Natural killer cell (primary cell): ENCODE data around the gene CD300C. TPM values are rescaled to one million over a fixed set of nuclear protein-coding genes. Genes with fewer than 3 reads are reported as not detected.
"Not testable (repeated sequence)": the region's sequence is repeated elsewhere in the genome, so short reads cannot be mapped to it uniquely, and the experiment has no call there.

Experiments used
- ATAC-seq, 3 donors: fragments of 150-1000 bp in 2 of 3; fragments of 200-7000 bp in 1 of 3; cut with Tn5 transposase; 1 replicate in 1 of 3; 2 replicates in 2 of 3; pipeline ENCODE4 v1.10.0; 2021; ENCODE audit warnings: mild to moderate bottlenecking in 2 of 3, moderate library complexity in 2 of 3
- DNase-seq, 2 donors: peaks; one replicate each; pipeline versions ENCODE4 v3.0.0 to v3.0.0-alpha.2; 2013 to 2021; ENCODE audit warnings: mixed read lengths in 1 of 2
- H3K27ac ChIP-seq: one replicate; pipeline ENCODE4 v1.5.1; 2013; ENCODE audit warnings: mild to moderate bottlenecking, low read length
- H3K27me3 ChIP-seq: one replicate; pipeline ENCODE4 v1.6.1; 2013; ENCODE audit warnings: low read length; ENCODE audit not compliant: control insufficient read depth, insufficient read depth
- H3K36me3 ChIP-seq: one replicate; pipeline ENCODE4 v1.6.1; 2013; ENCODE audit warnings: low read length; ENCODE audit not compliant: control insufficient read depth, insufficient read depth
- H3K4me1 ChIP-seq: one replicate; pipeline ENCODE4 v1.6.1; 2013; ENCODE audit warnings: low read length; ENCODE audit not compliant: control insufficient read depth, insufficient read depth
- H3K4me3 ChIP-seq: one replicate; pipeline ENCODE4 v1.5.1; 2013; ENCODE audit warnings: low read length
- H3K9me3 ChIP-seq: one replicate; pipeline ENCODE4 v1.6.1; 2013; ENCODE audit warnings: low read length; ENCODE audit not compliant: control insufficient read depth, insufficient read depth
- H3K27ac Mint-ChIP-seq, 2 donors: one replicate each; pipeline ENCODE4 v1.8.0; 2022; ENCODE audit warnings: mild to moderate bottlenecking in 2 of 2, mixed read lengths in 2 of 2, moderate library complexity in 1 of 2
- H3K27me3 Mint-ChIP-seq, 2 donors: one replicate each; pipeline ENCODE4 v1.8.0; 2022; ENCODE audit warnings: low read depth in 2 of 2, mixed read lengths in 2 of 2
- H3K36me3 Mint-ChIP-seq: one replicate; pipeline ENCODE4 v1.8.0; 2022; ENCODE audit warnings: mixed read lengths
- H3K4me1 Mint-ChIP-seq, 2 donors: one replicate each; pipeline ENCODE4 v1.8.0; 2022; ENCODE audit warnings: mixed read lengths in 2 of 2
- H3K4me3 Mint-ChIP-seq: one replicate; pipeline ENCODE4 v1.8.0; 2022; ENCODE audit warnings: mild to moderate bottlenecking, moderate library complexity, mixed read lengths
- H3K9me3 Mint-ChIP-seq, 2 donors: one replicate each; pipeline ENCODE4 v1.8.0; 2022; ENCODE audit warnings: mixed read lengths in 2 of 2
- WGBS: methylation state at CpG from one replicate; pipeline ENCODE4 v1.1.7; 2013; ENCODE audit warnings: missing lambda C conversion rate; ENCODE audit not compliant: insufficient coverage; 5-methylcytosine and 5-hydroxymethylcytosine counted together
- intact Hi-C: fragments of 100-400 bp; cut with micrococcal nuclease; formaldehyde crosslinking; loops from one replicate; pipeline ENCODE4 v1.14.2; 2022
- total RNA-seq, 4 donors: library from RNA; stranded (reverse); fragments of 120-200 nt in 1 of 4; gene quantifications; one replicate each; pipeline versions ENCODE4 v1.2.3 to v1.2.4, GENCODE V29; 2013 to 2022
- TF ChIP-seq, protein P1 (sequence below): fragments of 200-600 bp; IDR thresholded peaks from one replicate; pipeline ENCODE4 v1.8.0; 2022; ENCODE audit warnings: antibody characterized with exemption

CD300C gene
- total RNA-seq, 3 donors from 2014 or later (not counting 1 experiment from before 2014, with no cell fraction given): 4.3 to 7.6 (median 6.9) TPM

- Mint-ChIP-seq H3K4me1 (peaks cover 9 to 15% of the 10 kb centered on the region in 2 donors), H3K9me3 (no peaks in the 10 kb centered on the region), H3K27me3 (peaks cover 12 to 18% of the 10 kb centered on the region in 2 donors), H3K27ac (no peak overlapping the region), H3K36me3 (no peaks in the 10 kb centered on the region), H3K4me3 (no peak overlapping the region)
- H3K36me3 ChIP-seq: no peaks in the 10 kb centered on the region
- H3K27me3 ChIP-seq: no peaks in the 10 kb centered on the region
- WGBS: 27% methylated on average over 7 of the region's 7 CpGs
- TF ChIP-seq, protein P1, sequence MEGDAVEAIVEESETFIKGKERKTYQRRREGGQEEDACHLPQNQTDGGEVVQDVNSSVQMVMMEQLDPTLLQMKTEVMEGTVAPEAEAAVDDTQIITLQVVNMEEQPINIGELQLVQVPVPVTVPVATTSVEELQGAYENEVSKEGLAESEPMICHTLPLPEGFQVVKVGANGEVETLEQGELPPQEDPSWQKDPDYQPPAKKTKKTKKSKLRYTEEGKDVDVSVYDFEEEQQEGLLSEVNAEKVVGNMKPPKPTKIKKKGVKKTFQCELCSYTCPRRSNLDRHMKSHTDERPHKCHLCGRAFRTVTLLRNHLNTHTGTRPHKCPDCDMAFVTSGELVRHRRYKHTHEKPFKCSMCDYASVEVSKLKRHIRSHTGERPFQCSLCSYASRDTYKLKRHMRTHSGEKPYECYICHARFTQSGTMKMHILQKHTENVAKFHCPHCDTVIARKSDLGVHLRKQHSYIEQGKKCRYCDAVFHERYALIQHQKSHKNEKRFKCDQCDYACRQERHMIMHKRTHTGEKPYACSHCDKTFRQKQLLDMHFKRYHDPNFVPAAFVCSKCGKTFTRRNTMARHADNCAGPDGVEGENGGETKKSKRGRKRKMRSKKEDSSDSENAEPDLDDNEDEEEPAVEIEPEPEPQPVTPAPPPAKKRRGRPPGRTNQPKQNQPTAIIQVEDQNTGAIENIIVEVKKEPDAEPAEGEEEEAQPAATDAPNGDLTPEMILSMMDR: no peak
- peaks cover 6% of the 10 kb centered on the region for H3K9me3 ChIP-seq
- intact Hi-C loops: no loop called here
- no peak overlapping the region for H3K4me3 ChIP-seq
- ATAC-seq (no peak), DNase-seq (no peak)
- peaks cover 11% of the 10 kb centered on the region for H3K4me1 ChIP-seq
- no peak overlapping the region for H3K27ac ChIP-seq
These were observed 34.0 kb upstream of the CD300C start for GRCh38 chr17:74579900-74580299.

GRCh38 chr17:74578979-74579378 is 33.1 kb upstream of the CD300C start:
- Mint-ChIP-seq H3K4me3 (no peak overlapping the region), H3K9me3 (no peaks in the 10 kb centered on the region), H3K27me3 (peaks cover 18 to 27% of the 10 kb centered on the region in 2 donors), H3K27ac (no peak overlapping the region), H3K36me3 (no peaks in the 10 kb centered on the region), H3K4me1 (peaks cover 9 to 15% of the 10 kb centered on the region in 2 donors)
- Histone ChIP-seq H3K36me3 (no peaks in the 10 kb centered on the region), H3K27ac (no peak overlapping the region), H3K4me1 (peaks cover 11% of the 10 kb centered on the region), H3K27me3 (no peaks in the 10 kb centered on the region), H3K9me3 (no peaks in the 10 kb centered on the region), H3K4me3 (no peak overlapping the region)
- no peak for DNase-seq
- intact Hi-C loops: no loop called here
- TF ChIP-seq, protein P1: no peak
- no peak for ATAC-seq
- WGBS: 92% methylated on average over 9 of the region's 9 CpGs

DNA sequence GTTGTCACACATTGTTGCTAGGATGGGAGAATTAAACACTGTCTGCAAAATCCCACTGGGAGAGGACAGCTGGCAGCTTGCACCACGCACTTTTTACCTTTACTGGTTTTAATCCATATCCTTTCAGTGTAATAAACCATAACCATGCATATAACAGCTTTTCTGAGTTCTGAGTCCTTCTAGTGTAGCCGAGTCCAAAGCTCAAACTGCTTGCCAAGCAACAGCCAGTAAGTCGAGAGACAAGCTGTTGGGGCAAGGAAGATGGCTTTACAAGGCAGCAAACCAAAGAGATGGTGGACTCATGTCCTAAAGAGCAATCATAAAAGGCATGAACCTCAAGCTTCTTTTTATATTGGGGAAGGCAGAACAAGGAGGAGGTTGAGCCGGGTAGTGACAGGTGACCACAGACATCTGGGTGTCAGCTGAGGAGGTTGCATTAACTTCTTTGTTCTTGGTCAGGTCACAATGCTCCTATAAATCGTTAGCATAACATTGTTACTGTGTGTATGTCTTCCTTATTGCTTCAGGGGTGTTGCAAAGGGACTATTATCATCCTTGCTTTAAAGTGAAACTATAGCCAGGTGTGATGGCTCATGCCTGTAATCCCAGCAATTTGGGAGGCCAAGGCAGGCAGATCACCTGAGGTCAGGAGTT is 28.7 kb upstream of the CD300C start:
- Histone ChIP-seq H3K9me3 (no peaks in the 10 kb centered on the region), H3K36me3 (no peaks in the 10 kb centered on the region), H3K27me3 (no peaks in the 10 kb centered on the region), H3K4me1 (peaks cover 3% of the 10 kb centered on the region), H3K27ac (no peak overlapping the region), H3K4me3 (no peak overlapping the region)
- DNase-seq (no peak), ATAC-seq (no peak)
- H3K9me3 Mint-ChIP-seq: no peaks in the 10 kb centered on the region
- H3K27me3 Mint-ChIP-seq: peaks cover 21 to 30% of the 10 kb centered on the region in 2 donors
- TF ChIP-seq, protein P1: no peak
- H3K4me1 Mint-ChIP-seq: peaks cover 5 to 7% of the 10 kb centered on the region in 2 donors
- no peaks in the 10 kb centered on the region for H3K36me3 Mint-ChIP-seq
- H3K4me3 Mint-ChIP-seq: no peak overlapping the region
- H3K27ac Mint-ChIP-seq: no peak overlapping the region
- intact Hi-C loops: no loop called here
- 62% methylated on average over 5 of the region's 5 CpGs for WGBS

DNA sequence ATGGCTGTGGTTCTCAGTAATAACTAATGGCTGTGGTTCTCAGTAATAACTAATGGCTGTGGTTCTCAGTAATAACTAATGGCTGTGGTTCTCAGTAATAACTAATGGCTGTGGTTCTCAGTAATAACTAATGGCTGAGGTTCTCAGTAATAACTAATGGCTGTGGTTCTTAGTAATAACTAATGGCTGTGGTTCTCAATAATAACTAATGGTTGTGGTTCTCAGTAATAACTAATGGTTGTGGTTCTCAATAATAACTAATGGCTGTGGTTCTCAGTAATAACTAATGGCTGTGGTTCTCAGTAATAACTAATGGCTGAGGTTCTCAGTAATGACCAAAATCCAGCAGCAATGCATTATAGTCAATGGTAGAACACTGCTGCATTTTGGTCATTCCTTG is 27.7 kb upstream of the CD300C start:
- H3K4me3 ChIP-seq, intact Hi-C loops, H3K27ac ChIP-seq, DNase-seq, H3K4me1 Mint-ChIP-seq, ATAC-seq, H3K4me1 ChIP-seq, H3K9me3 Mint-ChIP-seq, H3K4me3 Mint-ChIP-seq, H3K36me3 ChIP-seq, H3K9me3 ChIP-seq, H3K27ac Mint-ChIP-seq, H3K36me3 Mint-ChIP-seq, H3K27me3 ChIP-seq: not testable (repeated sequence)
- peaks cover 25 to 35% of the 10 kb centered on the region in 2 donors for H3K27me3 Mint-ChIP-seq
